HEK293T (cell line): Measurements from ENCODE around the gene DYNLRB1.

Experiments used
- BHLHE40 ChIP-seq: fragments of 450-650 bp; IDR thresholded peaks from 2 replicates; pipeline ENCODE4 v1.6.1; 2016; ENCODE audit warnings: mild to moderate bottlenecking, moderate library complexity, borderline replicate concordance
- ELF4 ChIP-seq: fragments of 450-650 bp; IDR thresholded peaks from 2 replicates; pipeline ENCODE4 v1.6.1; 2017; ENCODE audit warnings: antibody characterized with exemption
- FOXA1 ChIP-seq: fragments of 450-650 bp; IDR thresholded peaks from 2 replicates; pipeline ENCODE4 v1.6.1; 2016; ENCODE audit warnings: mild to moderate bottlenecking
- FOXK2 ChIP-seq: fragments of 450-650 bp; IDR thresholded peaks from 2 replicates; pipeline ENCODE4 v1.6.1; 2016; ENCODE audit warnings: mild to moderate bottlenecking
- FOXM1 ChIP-seq: fragments of 450-650 bp; IDR thresholded peaks from 2 replicates; pipeline ENCODE4 v1.6.1; 2017; ENCODE audit warnings: mild to moderate bottlenecking, borderline replicate concordance
- HDGF ChIP-seq: fragments of 450-650 bp; IDR thresholded peaks from 2 replicates; pipeline ENCODE4 v1.6.1; 2017; ENCODE audit warnings: antibody characterized with exemption, borderline replicate concordance
- L3MBTL2 ChIP-seq: fragments of 450-650 bp; conservative IDR thresholded peaks from 2 replicates; pipeline ENCODE4 v1.6.1; 2016; ENCODE audit warnings: mild to moderate bottlenecking
- SP1 ChIP-seq: fragments of 450-650 bp; IDR thresholded peaks from 2 replicates; pipeline ENCODE4 v1.6.1; 2017
- SUZ12 ChIP-seq: fragments of 450-650 bp; IDR thresholded peaks from 2 replicates; pipeline ENCODE4 v1.6.1; 2016; ENCODE audit warnings: mild to moderate bottlenecking
- TARDBP ChIP-seq: fragments of 450-650 bp; IDR thresholded peaks from 2 replicates; pipeline ENCODE4 v1.6.1; 2016

DNA sequence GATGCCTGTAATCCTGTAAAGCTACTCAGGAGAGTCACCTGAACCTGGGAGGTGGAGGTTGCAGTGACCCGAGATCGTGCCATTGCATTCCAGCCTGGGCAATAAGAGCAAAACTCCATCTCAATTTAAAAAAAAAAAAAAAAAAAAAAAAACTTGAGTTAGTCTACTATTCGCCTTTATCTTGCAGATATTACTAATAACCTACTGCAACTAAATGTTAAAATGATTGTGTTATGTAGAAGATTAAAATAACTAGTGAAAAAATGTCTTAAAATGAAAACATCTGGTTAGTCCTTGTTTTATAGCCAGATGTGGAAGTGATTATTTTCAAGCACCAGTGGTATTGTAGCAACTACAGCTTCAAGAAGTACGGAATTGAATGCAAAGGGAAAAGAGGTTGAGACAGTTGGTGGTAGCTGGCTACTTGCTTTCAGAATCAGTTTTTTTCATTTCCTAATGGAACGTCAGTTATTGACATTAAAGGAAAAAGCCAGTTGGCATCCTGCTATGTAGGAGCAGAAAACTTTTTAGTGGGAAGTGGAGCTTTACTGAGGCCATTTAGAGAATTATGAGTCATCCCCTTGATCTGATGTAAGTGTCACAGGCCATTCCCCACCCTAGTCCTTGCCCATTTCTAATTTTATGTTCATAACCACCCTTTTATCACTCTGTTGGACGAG, 43.8 kb upstream of the DYNLRB1 start:
- TF ChIP-seq FOXK2 = no peak
- TF ChIP-seq HDGF = no peak
- no peak for TF ChIP-seq BHLHE40
- TF ChIP-seq L3MBTL2 = no peak
- TF ChIP-seq TARDBP = no peak
- no peak for TF ChIP-seq SUZ12
- no peak for TF ChIP-seq FOXA1
- no peak for TF ChIP-seq FOXM1
- TF ChIP-seq SP1 = no peak
- no peak for TF ChIP-seq ELF4
